ENCODE data around the gene TRIM63.

TRIM63 gene

GRCh38 chr1:26015358-26015757 lies 52.1 kb downstream of the TRIM63 start:
- Histone ChIP-seq H3K4me1 (ENCODE audit: insufficient read depth, low read length) (peaks cover 21% of the 10 kb centered on the region), H3K36me3 (ENCODE audit: insufficient read depth, low read length) (no peaks in the 10 kb centered on the region), H3K9me3 (ENCODE audit: control insufficient read depth, insufficient read depth, low read length) (no peaks in the 10 kb centered on the region), H3K9ac (ENCODE audit: low read depth, low read length) (no peak overlapping the region)

DNA sequence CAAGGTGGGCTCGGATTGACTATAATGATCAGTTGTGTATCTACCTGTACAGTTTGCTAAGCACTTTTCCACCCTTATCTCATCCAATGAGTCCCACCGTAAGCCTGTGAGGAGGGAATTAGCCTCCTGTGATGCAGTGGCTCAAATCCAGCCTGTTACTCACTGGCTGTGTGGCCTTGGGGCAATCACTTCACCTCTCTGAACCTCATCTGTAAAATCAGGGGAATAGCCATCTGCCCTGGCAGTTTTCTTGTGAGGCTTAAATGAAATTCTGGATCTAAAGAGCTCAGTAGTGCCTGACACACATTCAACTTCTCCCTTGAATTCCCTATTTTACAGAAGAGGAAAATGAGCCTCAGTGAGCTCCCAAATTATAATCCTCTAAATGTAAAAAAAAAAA lies 53.3 kb downstream of the TRIM63 start:
- Histone ChIP-seq H3K9ac (ENCODE audit: low read depth, low read length) (no peak overlapping the region), H3K4me1 (ENCODE audit: insufficient read depth, low read length) (peaks cover 24% of the 10 kb centered on the region), H3K36me3 (ENCODE audit: insufficient read depth, low read length) (no peaks in the 10 kb centered on the region), H3K9me3 (ENCODE audit: control insufficient read depth, insufficient read depth, low read length) (no peaks in the 10 kb centered on the region)

DNA sequence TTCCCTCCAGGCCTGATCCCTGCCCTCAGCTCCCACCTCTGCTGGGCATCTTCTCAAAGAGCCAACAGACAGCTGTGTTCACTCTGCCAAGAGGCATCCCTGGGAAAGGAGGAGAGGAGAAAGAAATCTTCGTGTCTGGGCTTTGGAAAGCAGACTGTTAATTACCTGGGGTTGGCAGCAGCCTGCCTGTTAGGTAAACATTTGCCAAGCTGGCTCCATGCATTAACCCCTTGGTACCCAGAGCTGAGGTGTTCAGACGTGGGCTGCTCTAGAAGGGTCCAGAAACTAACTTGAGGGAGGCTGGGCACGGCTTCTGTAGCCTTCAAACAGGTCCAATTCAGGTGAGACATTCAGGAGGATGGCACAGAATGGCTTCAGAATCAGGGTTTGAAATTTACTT lies 54.6 kb downstream of the TRIM63 start:
- H3K36me3 ChIP-seq (ENCODE audit: insufficient read depth, low read length), result no peaks in the 10 kb centered on the region
- H3K9ac ChIP-seq (ENCODE audit: low read depth, low read length), result no peak overlapping the region
- H3K4me1 ChIP-seq (ENCODE audit: insufficient read depth, low read length), result peaks cover 24% of the 10 kb centered on the region
- no peaks in the 10 kb centered on the region for H3K9me3 ChIP-seq (ENCODE audit: control insufficient read depth, insufficient read depth, low read length)

DNA sequence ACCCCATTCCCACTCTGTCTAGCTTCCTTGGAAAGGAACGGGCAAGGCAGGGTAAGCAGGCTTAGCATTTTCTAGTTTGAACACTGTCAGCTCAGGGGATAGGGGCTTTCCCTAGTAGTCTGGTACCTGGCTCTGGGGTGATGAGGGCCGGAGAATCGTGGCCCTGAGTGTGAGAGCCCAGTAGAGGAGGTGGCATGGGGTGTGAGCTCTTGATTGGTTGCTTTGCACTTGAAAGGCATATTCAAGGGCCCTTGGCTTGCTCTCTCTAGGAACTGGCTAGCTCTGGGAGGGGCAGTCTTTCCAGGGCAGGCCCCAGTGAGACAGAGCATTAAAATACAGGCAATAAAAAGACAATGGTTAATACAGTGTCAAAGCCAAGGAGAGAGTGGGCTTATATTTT lies 56.6 kb downstream of the TRIM63 start:
- no peaks in the 10 kb centered on the region for H3K9me3 ChIP-seq (ENCODE audit: control insufficient read depth, insufficient read depth, low read length)
- H3K36me3 ChIP-seq (ENCODE audit: insufficient read depth, low read length), result no peaks in the 10 kb centered on the region
- no peak overlapping the region for H3K9ac ChIP-seq (ENCODE audit: low read depth, low read length)
- peaks cover 11% of the 10 kb centered on the region for H3K4me1 ChIP-seq (ENCODE audit: insufficient read depth, low read length)

- Histone ChIP-seq H3K4me1 (ENCODE audit: insufficient read depth, low read length) (peaks cover 11% of the 10 kb centered on the region), H3K36me3 (ENCODE audit: insufficient read depth, low read length) (no peaks in the 10 kb centered on the region), H3K9ac (ENCODE audit: low read depth, low read length) (no peak overlapping the region), H3K9me3 (ENCODE audit: control insufficient read depth, insufficient read depth, low read length) (no peaks in the 10 kb centered on the region)
Measured at GRCh38 chr1:26009796-26010447, 57.5 kb downstream of the TRIM63 start.

- no peaks in the 10 kb centered on the region for H3K9me3 ChIP-seq (ENCODE audit: control insufficient read depth, insufficient read depth, low read length)
- no peaks in the 10 kb centered on the region for H3K36me3 ChIP-seq (ENCODE audit: insufficient read depth, low read length)
- H3K9ac ChIP-seq (ENCODE audit: low read depth, low read length), result no peak overlapping the region
- H3K4me1 ChIP-seq (ENCODE audit: insufficient read depth, low read length), result peaks cover 11% of the 10 kb centered on the region
Measured at GRCh38 chr1:26006710-26007109, 60.7 kb downstream of the TRIM63 start.

GRCh38 chr1:26005434-26006105 lies 61.9 kb downstream of the TRIM63 start:
- H3K36me3 ChIP-seq (ENCODE audit: insufficient read depth, low read length), result no peaks in the 10 kb centered on the region
- peaks cover 4% of the 10 kb centered on the region for H3K4me1 ChIP-seq (ENCODE audit: insufficient read depth, low read length)
- no peak overlapping the region for H3K9ac ChIP-seq (ENCODE audit: low read depth, low read length)
- H3K9me3 ChIP-seq (ENCODE audit: control insufficient read depth, insufficient read depth, low read length), result no peaks in the 10 kb centered on the region

GRCh38 chr1:26003756-26004155 lies 63.7 kb downstream of the TRIM63 start:
- Histone ChIP-seq H3K4me1 (ENCODE audit: insufficient read depth, low read length) (peaks cover 2% of the 10 kb centered on the region), H3K9me3 (ENCODE audit: control insufficient read depth, insufficient read depth, low read length) (no peaks in the 10 kb centered on the region), H3K9ac (ENCODE audit: low read depth, low read length) (no peak overlapping the region), H3K36me3 (ENCODE audit: insufficient read depth, low read length) (no peaks in the 10 kb centered on the region)

DNA sequence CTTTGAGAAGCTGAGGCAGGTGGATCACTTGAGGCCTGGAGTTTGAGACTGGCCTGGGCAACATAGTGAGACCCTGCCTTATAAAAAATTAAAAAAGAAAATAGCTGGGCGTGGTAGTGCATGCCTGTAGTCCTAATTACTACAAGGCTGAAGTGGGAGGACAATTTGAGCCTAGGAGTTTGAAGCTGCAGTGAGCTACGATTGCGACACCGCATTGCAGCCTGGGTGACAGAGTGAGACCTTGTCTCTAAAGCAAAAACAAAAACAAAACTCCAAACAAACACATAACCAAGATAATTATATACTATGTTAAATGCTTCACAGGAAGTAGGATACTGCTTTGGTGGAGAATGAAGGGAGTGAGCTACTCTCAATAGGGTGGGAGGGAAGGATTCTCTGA lies 64.2 kb downstream of the TRIM63 start:
- Histone ChIP-seq H3K4me1 (ENCODE audit: insufficient read depth, low read length) (peaks cover 6% of the 10 kb centered on the region), H3K9me3 (ENCODE audit: control insufficient read depth, insufficient read depth, low read length) (no peaks in the 10 kb centered on the region), H3K9ac (ENCODE audit: low read depth, low read length) (no peak overlapping the region), H3K36me3 (ENCODE audit: insufficient read depth, low read length) (no peaks in the 10 kb centered on the region)
